Mucosa of stomach (tissue), 1 donor: ENCODE measurements around the gene RHOT2.

Experiments
- H3K27me3 ChIP-seq: one replicate; pipeline ENCODE4 v1.7.0; 2013; ENCODE audit warnings: mild to moderate bottlenecking, low read length; ENCODE audit not compliant: control insufficient read depth, insufficient read depth
- H3K36me3 ChIP-seq: one replicate; pipeline ENCODE4 v1.7.0; 2013; ENCODE audit warnings: low read length; ENCODE audit not compliant: control insufficient read depth, insufficient read depth
- H3K4me1 ChIP-seq: one replicate; pipeline ENCODE4 v1.7.0; 2013; ENCODE audit warnings: mild to moderate bottlenecking, low read length; ENCODE audit not compliant: control insufficient read depth, insufficient read depth
- H3K4me3 ChIP-seq: one replicate; pipeline ENCODE4 v1.7.0; 2013; ENCODE audit warnings: low read length
- H3K9ac ChIP-seq: one replicate; pipeline ENCODE4 v1.7.0; 2013; ENCODE audit warnings: mild to moderate bottlenecking, low read length, moderate library complexity
- H3K9me3 ChIP-seq: one replicate; pipeline ENCODE4 v1.7.0; 2013; ENCODE audit warnings: mild to moderate bottlenecking, low read length, moderate library complexity; ENCODE audit not compliant: control insufficient read depth
- donor health status: Pancreatic carcinoma.

Gene RHOT2

GRCh38 chr16:694187-694862 is 26.4 kb downstream of the RHOT2 start:
- Histone ChIP-seq H3K27me3 (peaks cover 47% of the 10 kb centered on the region), H3K4me3 (no peak overlapping the region)

GRCh38 chr16:694863-695354 is 27.0 kb downstream of the RHOT2 start:
- no peaks in the 10 kb centered on the region for H3K36me3 ChIP-seq
- H3K4me1 ChIP-seq, result peaks cover 22% of the 10 kb centered on the region
- no peak overlapping the region for H3K4me3 ChIP-seq
- peaks cover 53% of the 10 kb centered on the region for H3K27me3 ChIP-seq
- H3K9ac ChIP-seq, result no peak overlapping the region
- H3K9me3 ChIP-seq, result no peaks in the 10 kb centered on the region

More at GRCh38 chr16:694187-694862, 26.4 kb downstream of the RHOT2 start:
- Histone ChIP-seq H3K9ac (no peak overlapping the region), H3K4me1 (peaks cover 28% of the 10 kb centered on the region), H3K9me3 (no peaks in the 10 kb centered on the region), H3K36me3 (no peaks in the 10 kb centered on the region)

GRCh38 chr16:695355-696089 is 27.6 kb downstream of the RHOT2 start:
- H3K27me3 ChIP-seq, result peaks cover 59% of the 10 kb centered on the region
- no peak overlapping the region for H3K9ac ChIP-seq
- H3K36me3 ChIP-seq, result no peaks in the 10 kb centered on the region
- no peaks in the 10 kb centered on the region for H3K9me3 ChIP-seq
- H3K4me3 ChIP-seq, result no peak overlapping the region
- peaks cover 19% of the 10 kb centered on the region for H3K4me1 ChIP-seq

GRCh38 chr16:698911-699671 is 31.2 kb downstream of the RHOT2 start:
- Histone ChIP-seq H3K27me3 (peaks cover 71% of the 10 kb centered on the region), H3K9ac (no peak overlapping the region), H3K4me3 (no peak overlapping the region), H3K36me3 (no peaks in the 10 kb centered on the region), H3K9me3 (no peaks in the 10 kb centered on the region), H3K4me1 (peaks cover 16% of the 10 kb centered on the region)

- Histone ChIP-seq H3K4me1 (peaks cover 4% of the 10 kb centered on the region), H3K4me3 (no peak overlapping the region), H3K9ac (no peak overlapping the region), H3K27me3 (peaks cover 65% of the 10 kb centered on the region), H3K36me3 (no peaks in the 10 kb centered on the region), H3K9me3 (no peaks in the 10 kb centered on the region)
Measured at GRCh38 chr16:700684-701584, 33.0 kb downstream of the RHOT2 start.

- Histone ChIP-seq H3K27me3 (peaks cover 75% of the 10 kb centered on the region), H3K4me1 (peaks cover 4% of the 10 kb centered on the region), H3K4me3 (no peak overlapping the region), H3K9me3 (no peaks in the 10 kb centered on the region), H3K36me3 (no peaks in the 10 kb centered on the region), H3K9ac (no peak overlapping the region)
Measured at GRCh38 chr16:702341-702740, 34.4 kb downstream of the RHOT2 start.

- no peak overlapping the region for H3K9ac ChIP-seq
- H3K4me3 ChIP-seq, result no peak overlapping the region
- H3K27me3 ChIP-seq, result peaks cover 84% of the 10 kb centered on the region
- H3K9me3 ChIP-seq, result no peaks in the 10 kb centered on the region
- no peaks in the 10 kb centered on the region for H3K36me3 ChIP-seq
- peaks cover 4% of the 10 kb centered on the region for H3K4me1 ChIP-seq
Measured at GRCh38 chr16:703406-703805, 35.5 kb downstream of the RHOT2 start.

- Histone ChIP-seq H3K9me3 (no peaks in the 10 kb centered on the region), H3K27me3 (peaks cover 89% of the 10 kb centered on the region), H3K9ac (no peak overlapping the region), H3K36me3 (no peaks in the 10 kb centered on the region), H3K4me1 (peaks cover 4% of the 10 kb centered on the region), H3K4me3 (no peak overlapping the region)
Measured at GRCh38 chr16:704047-704446, 36.1 kb downstream of the RHOT2 start.

GRCh38 chr16:704552-705380 is 36.8 kb downstream of the RHOT2 start:
- Histone ChIP-seq H3K9ac (no peak overlapping the region), H3K4me1 (peaks cover 4% of the 10 kb centered on the region), H3K27me3 (peaks cover 89% of the 10 kb centered on the region), H3K4me3 (no peak overlapping the region), H3K36me3 (no peaks in the 10 kb centered on the region), H3K9me3 (no peaks in the 10 kb centered on the region)

- H3K9ac ChIP-seq, result no peak within 1 kb of the TSS
- H3K4me3 ChIP-seq, result no peak within 1 kb of the TSS
- no peaks in the 10 kb centered on the region for H3K36me3 ChIP-seq
- peaks cover 4% of the 10 kb centered on the region for H3K4me1 ChIP-seq
- H3K27me3 ChIP-seq, result peaks cover 89% of the 10 kb centered on the region
- no peaks in the 10 kb centered on the region for H3K9me3 ChIP-seq
Measured at GRCh38 chr16:705431-706188, 37.7 kb downstream of the RHOT2 start, which contains the start of gene FBXL16. TSS of gene FBXL16 (minus strand) at chr16:705801. CDS start at chr16:697405, 8,396 bp downstream.
